GM12865 (cell line): ENCODE data around the gene FUBP1.
A peak's percentile ranks its signal among the peaks of the same experiment; 100 is the strongest.

Source experiments
- DNase-seq: peaks from one replicate; pipeline ENCODE4 v3.0.0; 2010; ENCODE audit warnings: low read depth
- H3K4me3 ChIP-seq: 2 replicates; pipeline ENCODE4 v1.5.1; 2011; ENCODE audit warnings: mild to moderate bottlenecking, low read depth, low read length, control low read depth
- CTCF ChIP-seq: IDR thresholded peaks from 2 replicates; pipeline ENCODE4 v1.5.1; 2011; ENCODE audit warnings: low read length, control low read depth, low read depth, inconsistent platforms; ENCODE audit not compliant: insufficient read depth; ENCODE audit errors: missing control alignments

Gene FUBP1

GRCh38 chr1:78007677-78008341, 28.9 kb upstream of the FUBP1 start:
- no peak for TF ChIP-seq CTCF
- DNase-seq = no peak
- H3K4me3 ChIP-seq = peak overlapping the region; percentile 24

- DNase-seq = no peak
- no peak for TF ChIP-seq CTCF
- peak overlapping the region; percentile 80 for H3K4me3 ChIP-seq
Observed at GRCh38 chr1:78006521-78006920, 27.6 kb upstream of the FUBP1 start.

GRCh38 chr1:78005755-78006154, 26.9 kb upstream of the FUBP1 start:
- no peak for TF ChIP-seq CTCF
- peak; percentile 29 for DNase-seq
- H3K4me3 ChIP-seq = peak overlapping the region; percentile 80

GRCh38 chr1:78005448-78005722, 26.5 kb upstream of the FUBP1 start:
- no peak for DNase-seq
- TF ChIP-seq CTCF = no peak
- peak overlapping the region; percentile 80 for H3K4me3 ChIP-seq

- peak within 1 kb of the TSS; percentile 80 for H3K4me3 ChIP-seq
- no peak for TF ChIP-seq CTCF
- peak; percentile 97 for DNase-seq
Observed at GRCh38 chr1:78004719-78005447, 26.0 kb upstream of the FUBP1 start, which contains the start of gene DNAJB4. DNAJB4 (plus strand) TSS chr1:78004939; CDS start chr1:78005111, 172 bp downstream.

- TF ChIP-seq CTCF = no peak
- H3K4me3 ChIP-seq = peak overlapping the region; percentile 80
- peak; percentile 88 for DNase-seq
Observed at GRCh38 chr1:78003882-78004718, 25.2 kb upstream of the FUBP1 start.
